Skeletal muscle satellite cell (primary cell): ENCODE results near the gene COX14.
"Not testable (repeated sequence)": the region's sequence is repeated elsewhere in the genome, so short reads cannot be mapped to it uniquely, and the experiment has no call there.

Experiments
- H3K27me3 ChIP-seq: 2 replicates; pipeline ENCODE4 v1.7.0; 2013; ENCODE audit warnings: low read length; ENCODE audit not compliant: control insufficient read depth, insufficient read depth
- H3K36me3 ChIP-seq: 2 replicates; pipeline ENCODE4 v1.7.0; 2013; ENCODE audit warnings: mild to moderate bottlenecking, control low read depth, low read length; ENCODE audit not compliant: insufficient read depth
- H3K4me1 ChIP-seq: 2 replicates; pipeline ENCODE4 v1.7.0; 2013; ENCODE audit warnings: low read length; ENCODE audit not compliant: control insufficient read depth, insufficient read depth
- H3K4me2 ChIP-seq: 2 replicates; pipeline ENCODE4 v1.7.0; 2013; ENCODE audit warnings: mild to moderate bottlenecking, low read length
- H3K4me3 ChIP-seq: 2 replicates; pipeline ENCODE4 v1.7.0; 2013; ENCODE audit warnings: low read length
- H3K9ac ChIP-seq: 2 replicates; pipeline ENCODE4 v1.7.0; 2013; ENCODE audit warnings: mild to moderate bottlenecking, low read depth, low read length, moderate library complexity
- H3K9me3 ChIP-seq: replicated peaks from 2 replicates; pipeline ENCODE4 v1.7.0; 2013; ENCODE audit warnings: mild to moderate bottlenecking, control low read depth, low read length

The COX14 gene

GRCh38 chr12:50074936-50075807, 36.9 kb upstream of the COX14 start:
- no peaks in the 10 kb centered on the region for H3K36me3 ChIP-seq

GRCh38 chr12:50075808-50076170, 36.2 kb upstream of the COX14 start:
- no peak overlapping the region for H3K4me2 ChIP-seq
- no peaks in the 10 kb centered on the region for H3K9me3 ChIP-seq
- H3K4me3 ChIP-seq: no peak overlapping the region
- H3K9ac ChIP-seq: no peak overlapping the region
- H3K36me3 ChIP-seq: no peaks in the 10 kb centered on the region
- no peaks in the 10 kb centered on the region for H3K27me3 ChIP-seq
- peaks cover 8% of the 10 kb centered on the region for H3K4me1 ChIP-seq

More at GRCh38 chr12:50074936-50075807, 36.9 kb upstream of the COX14 start:
- Histone ChIP-seq H3K9me3 (no peaks in the 10 kb centered on the region), H3K9ac (no peak overlapping the region), H3K4me2 (no peak overlapping the region), H3K27me3 (no peaks in the 10 kb centered on the region), H3K4me1 (peaks cover 13% of the 10 kb centered on the region), H3K4me3 (no peak overlapping the region)

GRCh38 chr12:50077099-50077498, 34.9 kb upstream of the COX14 start:
- no peak overlapping the region for H3K4me2 ChIP-seq
- no peaks in the 10 kb centered on the region for H3K27me3 ChIP-seq
- H3K4me3 ChIP-seq: no peak overlapping the region
- no peaks in the 10 kb centered on the region for H3K9me3 ChIP-seq
- H3K36me3 ChIP-seq: no peaks in the 10 kb centered on the region
- no peak overlapping the region for H3K9ac ChIP-seq
- peaks cover 5% of the 10 kb centered on the region for H3K4me1 ChIP-seq

DNA sequence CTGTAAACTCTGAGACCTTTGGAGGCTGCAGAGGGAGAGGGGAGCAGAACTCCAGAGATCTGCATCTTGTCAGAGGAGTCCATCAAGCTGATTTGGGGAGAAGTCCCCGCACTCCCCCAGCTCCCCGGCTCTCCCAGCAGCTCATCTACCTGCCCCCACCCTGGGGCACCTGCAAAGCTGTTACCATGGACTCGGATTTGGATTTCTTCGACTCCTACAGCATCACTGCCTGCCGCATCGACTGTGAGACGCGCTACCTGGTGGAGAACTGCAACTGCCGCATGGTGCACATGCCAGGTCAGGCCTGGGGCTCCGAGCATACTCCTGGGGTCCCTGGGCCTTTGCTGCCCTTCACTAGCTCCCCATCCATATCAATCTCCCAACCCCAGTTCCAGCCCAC, 33.8 kb upstream of the COX14 start:
- H3K4me2 ChIP-seq: no peak overlapping the region
- no peaks in the 10 kb centered on the region for H3K9me3 ChIP-seq
- no peaks in the 10 kb centered on the region for H3K27me3 ChIP-seq
- H3K36me3 ChIP-seq: no peaks in the 10 kb centered on the region
- H3K4me1 ChIP-seq: peaks cover 5% of the 10 kb centered on the region
- no peak overlapping the region for H3K9ac ChIP-seq
- H3K4me3 ChIP-seq: no peak overlapping the region

- Histone ChIP-seq H3K9ac (no peak overlapping the region), H3K4me2 (no peak overlapping the region), H3K4me3 (no peak overlapping the region), H3K27me3 (no peaks in the 10 kb centered on the region), H3K4me1 (peaks cover 5% of the 10 kb centered on the region), H3K9me3 (no peaks in the 10 kb centered on the region), H3K36me3 (no peaks in the 10 kb centered on the region)
Measured at GRCh38 chr12:50079771-50080170, 32.3 kb upstream of the COX14 start.

GRCh38 chr12:50081096-50081808, 30.8 kb upstream of the COX14 start:
- Histone ChIP-seq H3K36me3 (no peaks in the 10 kb centered on the region), H3K9ac (no peak overlapping the region)

GRCh38 chr12:50082644-50083043, 29.4 kb upstream of the COX14 start:
- no peak overlapping the region for H3K4me3 ChIP-seq
- H3K27me3 ChIP-seq: no peaks in the 10 kb centered on the region
- H3K4me2 ChIP-seq: no peak overlapping the region
- H3K36me3 ChIP-seq: peaks cover 11% of the 10 kb centered on the region
- H3K4me1 ChIP-seq: peaks cover 11% of the 10 kb centered on the region
- no peaks in the 10 kb centered on the region for H3K9me3 ChIP-seq
- H3K9ac ChIP-seq: no peak overlapping the region

More at GRCh38 chr12:50081096-50081808, 30.8 kb upstream of the COX14 start:
- no peak overlapping the region for H3K4me2 ChIP-seq
- no peaks in the 10 kb centered on the region for H3K27me3 ChIP-seq
- H3K9me3 ChIP-seq: no peaks in the 10 kb centered on the region
- H3K4me3 ChIP-seq: no peak overlapping the region
- H3K4me1 ChIP-seq: peaks cover 4% of the 10 kb centered on the region

GRCh38 chr12:50083301-50083700, 28.7 kb upstream of the COX14 start:
- H3K36me3 ChIP-seq: peaks cover 13% of the 10 kb centered on the region
- H3K27me3 ChIP-seq: no peaks in the 10 kb centered on the region
- H3K4me1 ChIP-seq: peaks cover 17% of the 10 kb centered on the region
- H3K4me3 ChIP-seq: no peak overlapping the region
- no peaks in the 10 kb centered on the region for H3K9me3 ChIP-seq
- no peak overlapping the region for H3K9ac ChIP-seq
- no peak overlapping the region for H3K4me2 ChIP-seq

DNA sequence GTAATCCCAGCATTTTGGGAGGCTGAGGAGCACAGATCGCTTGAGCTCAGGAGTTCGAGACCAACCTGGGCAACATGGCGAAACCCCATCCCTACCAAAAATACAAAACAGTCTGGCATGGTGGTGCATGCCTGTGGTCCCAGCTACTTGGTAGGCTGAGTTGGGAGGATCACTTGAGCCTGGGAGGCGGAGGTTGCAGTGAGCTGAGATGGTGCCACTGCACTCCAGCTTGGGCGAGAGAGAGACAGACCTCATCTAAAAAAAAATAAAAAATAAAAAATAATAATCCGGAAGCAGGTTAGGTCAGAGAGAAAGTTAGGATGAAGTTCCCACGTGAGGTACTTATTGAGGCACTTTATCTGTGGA, 27.6 kb upstream of the COX14 start:
- H3K27me3 ChIP-seq, H3K9me3 ChIP-seq: not testable (repeated sequence)
- H3K9ac ChIP-seq: peak overlapping the region; percentile 91
- peaks cover 24% of the 10 kb centered on the region for H3K36me3 ChIP-seq
- H3K4me1 ChIP-seq: peaks cover 25% of the 10 kb centered on the region
- peak overlapping the region; percentile 97 for H3K4me2 ChIP-seq
- peak overlapping the region; percentile 96 for H3K4me3 ChIP-seq

DNA sequence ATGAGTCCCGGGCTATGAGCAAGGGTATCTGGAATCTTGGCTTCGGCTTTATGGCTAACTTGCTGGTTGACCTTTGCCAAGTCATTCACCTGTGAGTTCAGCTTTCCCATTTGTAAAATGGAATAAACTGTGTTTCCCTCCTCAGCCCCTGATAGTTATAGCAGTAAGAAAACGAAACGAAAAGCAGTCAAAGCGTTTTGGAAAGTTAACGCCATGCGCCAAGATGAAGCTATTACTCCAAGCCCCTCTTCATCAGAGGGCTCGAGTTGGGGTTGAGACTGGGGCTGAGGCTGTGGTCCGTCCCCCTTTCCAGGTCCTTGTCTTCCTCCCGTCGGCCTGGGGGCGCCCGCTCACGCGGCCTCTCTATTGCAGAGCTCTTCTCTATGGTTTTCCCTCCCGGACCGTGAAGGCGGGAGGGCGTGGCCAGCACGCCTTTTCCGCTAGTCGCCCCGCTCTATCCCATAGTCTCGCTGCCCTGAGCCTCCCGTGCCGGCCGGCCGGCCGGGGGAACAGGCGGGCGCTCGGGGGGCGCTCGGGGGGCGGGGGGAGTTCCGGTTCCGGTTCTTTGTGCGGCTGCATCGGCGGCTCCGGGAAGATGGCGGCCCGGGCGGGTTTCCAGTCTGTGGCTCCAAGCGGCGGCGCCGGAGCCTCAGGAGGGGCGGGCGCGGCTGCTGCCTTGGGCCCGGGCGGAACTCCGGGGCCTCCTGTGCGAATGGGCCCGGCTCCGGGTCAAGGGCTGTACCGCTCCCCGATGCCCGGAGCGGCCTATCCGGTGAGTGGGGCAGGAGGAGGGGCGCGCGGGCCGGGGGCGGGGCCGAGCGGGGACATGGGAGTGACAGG, 27.0 kb upstream of the COX14 start, which contains the start of gene SMARCD1:
TSS of gene SMARCD1 (plus strand) at position 568 of the 840 bp plus-strand sequence. CDS start at position 596, 28 bp downstream.
- Histone ChIP-seq H3K27me3 (no peaks in the 10 kb centered on the region), H3K36me3 (peaks cover 30% of the 10 kb centered on the region), H3K9me3 (no peaks in the 10 kb centered on the region), H3K4me2 (peak within 1 kb of the TSS; percentile 97), H3K9ac (peak within 1 kb of the TSS; percentile 91), H3K4me3 (peak within 1 kb of the TSS; percentile 96), H3K4me1 (peaks cover 25% of the 10 kb centered on the region)

DNA sequence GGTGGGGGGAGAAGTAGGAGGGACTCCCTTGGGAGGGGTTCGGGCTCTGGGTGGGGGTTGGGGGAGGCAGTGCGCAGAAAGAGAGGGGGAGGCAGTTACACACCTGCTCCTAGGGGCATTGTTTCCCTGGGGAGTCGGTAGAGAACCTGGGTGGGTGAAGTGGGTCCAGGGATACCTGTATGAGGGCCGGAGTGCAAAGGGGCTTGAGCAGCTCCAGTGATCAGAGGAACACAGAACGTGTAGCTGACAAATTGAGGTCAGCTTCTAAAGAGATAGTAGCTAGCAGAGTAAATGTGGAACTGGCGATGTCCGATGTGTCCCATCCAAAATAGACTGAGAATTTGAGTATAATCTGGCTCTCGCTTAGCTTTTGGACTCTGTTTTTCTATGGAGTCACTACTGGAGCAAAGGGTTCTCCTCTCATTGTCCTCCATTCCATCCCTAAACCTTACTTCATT, 26.4 kb upstream of the COX14 start:
- Histone ChIP-seq H3K4me3 (peak overlapping the region; percentile 96), H3K27me3 (no peaks in the 10 kb centered on the region), H3K9ac (peak overlapping the region; percentile 40), H3K4me1 (peaks cover 25% of the 10 kb centered on the region), H3K36me3 (peaks cover 35% of the 10 kb centered on the region), H3K9me3 (no peaks in the 10 kb centered on the region), H3K4me2 (peak overlapping the region; percentile 81)
